T-cell (primary cell): ENCODE measurements around the gene HERC4. TPM values are rescaled to one million over a fixed set of nuclear protein-coding genes. Genes with fewer than 3 reads are reported as not detected.

Experiments used
- ATAC-seq, 4 experiments: fragments of 200-7000 bp in 3 of 4; fragments of 150-1000 bp in 1 of 4; cut with Tn5 transposase; replicated peaks in 1 of 4; 1 replicate in 3 of 4; 2 replicates in 1 of 4; pipeline ENCODE4 v1.10.0; 2021; ENCODE audit warnings: moderate library complexity in 3 of 4, mild to moderate bottlenecking in 2 of 4, moderate number of reproducible peaks in 1 of 4
- CTCF ChIA-PET, 2 donors: fragments of 300-600 bp; sonication (Branson Sonifier 250); formaldehyde crosslinking; loops; one replicate each; lab custom pipeline; 2022; ENCODE audit warnings: antibody characterized with exemption in 2 of 2; lab: Charles Lee
- POLR2A ChIA-PET, 2 donors: fragments of 300-600 bp; sonication (Branson Sonifier 250); formaldehyde crosslinking; loops; one replicate each; lab custom pipeline; 2022; ENCODE audit warnings: antibody characterized with exemption in 2 of 2; lab: Charles Lee
- DNase-seq, 35 experiments: peaks; one replicate each; pipeline versions ENCODE4 v3.0.0 to v3.0.0-alpha.2; 2013 to 2023
- H3K27ac ChIP-seq: one replicate; pipeline ENCODE4 v1.5.1; 2013; ENCODE audit warnings: low read length
- H3K27me3 ChIP-seq, 2 experiments: replicated peaks in 1 of 2; 1 replicate in 1 of 2; 2 replicates in 1 of 2; pipeline versions ENCODE4 v1.6.1 to v1.7.0; 2013; ENCODE audit warnings: low read length in 1 of 2, mixed read lengths in 1 of 2; ENCODE audit not compliant: control insufficient read depth in 2 of 2, insufficient read depth in 2 of 2; ENCODE audit errors: extremely low read depth in 1 of 2
- H3K36me3 ChIP-seq, 2 donors: 1 replicate in 1 of 2; 2 replicates in 1 of 2; pipeline versions ENCODE4 v1.6.1 to v1.7.0; 2013; ENCODE audit warnings: low read length in 1 of 2; ENCODE audit not compliant: control insufficient read depth in 2 of 2, insufficient read depth in 1 of 2; ENCODE audit errors: extremely low read depth in 1 of 2
- H3K4me1 ChIP-seq, 2 experiments: 1 replicate in 1 of 2; 2 replicates in 1 of 2; pipeline versions ENCODE4 v1.6.1 to v1.7.0; 2013; ENCODE audit warnings: low read length in 2 of 2, mixed read lengths in 1 of 2; ENCODE audit not compliant: insufficient read depth in 2 of 2, control insufficient read depth in 1 of 2; ENCODE audit errors: extremely low read depth in 1 of 2
- H3K4me3 ChIP-seq, 2 donors: 1 replicate in 1 of 2; 2 replicates in 1 of 2; pipeline versions ENCODE4 v1.5.1 to v1.7.0; 2013; ENCODE audit warnings: mild to moderate bottlenecking in 2 of 2, low read length in 1 of 2, moderate library complexity in 1 of 2; ENCODE audit not compliant: control insufficient read depth in 1 of 2; ENCODE audit errors: extremely low read depth in 1 of 2
- H3K9me3 ChIP-seq: 2 replicates; pipeline ENCODE4 v1.7.0; 2013
- H3K27ac Mint-ChIP-seq, 2 donors: one replicate each; pipeline ENCODE4 v1.8.0; 2020 to 2021; ENCODE audit warnings: mild to moderate bottlenecking in 2 of 2, mixed read lengths in 2 of 2
- H3K27me3 Mint-ChIP-seq, 2 donors: one replicate each; pipeline ENCODE4 v1.8.0; 2021 to 2022; ENCODE audit warnings: mixed read lengths in 2 of 2
- H3K36me3 Mint-ChIP-seq: one replicate; pipeline ENCODE4 v1.8.0; 2021; ENCODE audit warnings: mixed read lengths
- H3K4me1 Mint-ChIP-seq, 3 donors: one replicate each; pipeline ENCODE4 v1.8.0; 2020 to 2022; ENCODE audit warnings: mixed read lengths in 3 of 3, mild to moderate bottlenecking in 1 of 3
- H3K4me3 Mint-ChIP-seq, 3 donors: one replicate each; pipeline ENCODE4 v1.8.0; 2020 to 2022; ENCODE audit warnings: mild to moderate bottlenecking in 3 of 3, mixed read lengths in 3 of 3, moderate library complexity in 3 of 3
- H3K9me3 Mint-ChIP-seq, 3 donors: one replicate each; pipeline ENCODE4 v1.8.0; 2020 to 2022; ENCODE audit warnings: mixed read lengths in 3 of 3
- WGBS: methylation state at CpG from one replicate; pipeline ENCODE4 v1.1.5; 2013; ENCODE audit warnings: missing lambda C conversion rate; ENCODE audit not compliant: insufficient coverage; 5-methylcytosine and 5-hydroxymethylcytosine counted together
- total RNA-seq, 35 experiments: library from RNA in 6 of 35; stranded (reverse) in 6 of 35; fragments of 120-200 nt in 1 of 35; gene quantifications; one replicate each; pipeline versions ENCODE4 v1.2.1 to v1.2.4 and lab custom pipeline; 2013 to 2026

The HERC4 gene
- total RNA-seq, 5 donors from 2014 or later (not counting 1 experiment from before 2014, with no cell fraction given) = 63.0 to 81.6 (median 77.5) TPM

DNA sequence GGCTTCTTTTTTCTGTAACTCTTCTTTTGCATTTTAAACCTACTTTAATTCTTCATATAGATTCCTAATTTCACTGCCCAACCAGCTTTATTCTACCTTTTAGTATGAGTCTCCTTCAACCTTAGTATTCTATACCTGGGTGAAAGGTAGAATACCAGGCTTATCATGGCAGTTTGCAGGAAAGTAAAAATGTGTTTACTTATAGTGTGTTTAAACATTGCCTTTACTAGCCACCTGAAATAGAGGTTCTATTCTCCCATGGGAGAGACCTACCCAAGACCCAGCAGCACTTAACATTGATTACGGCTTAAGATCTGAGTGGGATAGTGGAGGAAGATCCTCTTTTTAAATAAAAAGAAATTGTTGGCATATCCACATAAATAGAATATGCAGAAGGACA, 32.6 kb upstream of the HERC4 start:
- Mint-ChIP-seq H3K9me3 (no peaks in the 10 kb centered on the region), H3K27me3 (peaks cover 0 to 7% of the 10 kb centered on the region in 2 donors), H3K27ac (no peak overlapping the region), H3K4me3 (no peak overlapping the region), H3K36me3 (no peaks in the 10 kb centered on the region), H3K4me1 (no peaks in the 10 kb centered on the region)
- Histone ChIP-seq H3K27ac (no peak overlapping the region), H3K4me3 (no peak overlapping the region), H3K4me1 (no peaks in the 10 kb centered on the region), H3K36me3 (no peaks in the 10 kb centered on the region), H3K9me3 (no peaks in the 10 kb centered on the region), H3K27me3 (peaks cover 0 to 3% of the 10 kb centered on the region in 2 experiments)
- no peak for DNase-seq
- ChIA-PET CTCF (interaction anchor here in 1 of 2 donors (0.6 kb wide), 1 partner anchor 517 kb away, joined by 3 read pairs; no protein-coding TSS in a partner anchor), POLR2A (interaction anchor here in 1 of 2 donors (0.6 kb wide), 1 partner anchor 10 kb away, joined by 5 read pairs; no protein-coding TSS in a partner anchor)
- no CpG with 5 or more reads among the region's 1 CpG for WGBS
- ATAC-seq = no peak

DNA sequence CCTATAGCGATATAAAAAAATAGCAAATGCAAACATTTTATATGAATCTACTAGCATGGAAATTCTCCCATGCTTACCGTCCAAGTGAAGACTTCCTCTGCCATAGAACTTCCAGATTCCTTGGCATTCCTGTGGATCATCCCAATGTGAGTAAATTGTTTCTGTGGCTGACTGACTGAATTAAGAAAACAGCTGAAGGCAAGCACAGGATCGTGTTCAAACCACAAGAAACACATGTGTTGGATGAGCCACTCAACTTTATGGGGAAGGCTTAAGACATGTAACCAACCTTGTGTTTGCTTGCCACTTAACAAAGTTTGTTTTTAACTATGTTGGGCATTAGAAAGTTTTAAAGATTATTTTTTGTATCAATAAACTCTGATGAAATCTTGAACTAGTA, 31.6 kb upstream of the HERC4 start:
- Mint-ChIP-seq H3K27ac (no peak overlapping the region), H3K36me3 (no peaks in the 10 kb centered on the region), H3K9me3 (no peaks in the 10 kb centered on the region), H3K4me3 (no peak overlapping the region), H3K4me1 (no peaks in the 10 kb centered on the region), H3K27me3 (peaks cover 0 to 7% of the 10 kb centered on the region in 2 donors)
- H3K4me3 ChIP-seq = no peak overlapping the region
- peaks cover 0 to 3% of the 10 kb centered on the region in 2 experiments for H3K27me3 ChIP-seq
- DNase-seq (no peak), ATAC-seq (no peak)
- POLR2A ChIA-PET = interaction anchor here (0.6 to 0.7 kb wide), 2 partner anchors 14 to 170 kb away, joined by 3 to 9 read pairs; no protein-coding TSS in a partner anchor
- CTCF ChIA-PET = interaction anchor here in 1 of 2 donors (0.6 kb wide), 1 partner anchor 49 kb away, joined by 3 read pairs; no protein-coding TSS in a partner anchor
- no peaks in the 10 kb centered on the region for H3K4me1 ChIP-seq
- no peaks in the 10 kb centered on the region for H3K9me3 ChIP-seq
- no peaks in the 10 kb centered on the region for H3K36me3 ChIP-seq
- H3K27ac ChIP-seq = no peak overlapping the region
- WGBS = no CpG with 5 or more reads among the region's 3 CpGs

DNA sequence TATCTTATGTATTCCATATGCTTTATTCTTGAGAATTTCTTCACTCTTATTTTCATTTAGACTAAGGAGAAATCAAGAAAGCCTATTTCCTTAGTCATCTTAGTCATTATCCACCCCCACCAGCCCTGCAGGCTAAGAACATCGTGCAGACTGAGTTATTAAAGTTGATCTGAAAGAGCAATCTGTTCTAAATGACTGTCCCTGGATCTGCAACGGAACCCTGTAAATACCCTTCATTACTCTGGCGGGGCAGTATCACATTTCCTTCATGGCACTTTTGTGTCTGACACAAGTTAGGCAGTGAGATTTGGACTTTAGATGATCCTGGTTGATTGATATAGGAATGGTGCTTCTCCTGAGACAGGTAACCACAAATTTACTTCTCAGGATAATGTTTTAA, 30.7 kb upstream of the HERC4 start:
- H3K27me3 ChIP-seq = peaks cover 0 to 3% of the 10 kb centered on the region in 2 experiments
- DNase-seq = no peak
- no peaks in the 10 kb centered on the region for H3K4me1 Mint-ChIP-seq
- no peaks in the 10 kb centered on the region for H3K4me1 ChIP-seq
- H3K36me3 ChIP-seq = no peaks in the 10 kb centered on the region
- H3K4me3 ChIP-seq = no peak overlapping the region
- ChIA-PET POLR2A (no interaction called here), CTCF (interaction anchor here in 1 of 2 donors (0.6 kb wide), 1 partner anchor 7 kb away, joined by 4 read pairs; no protein-coding TSS in a partner anchor)
- no peak for ATAC-seq
- WGBS = no CpG with 5 or more reads among the region's 3 CpGs
- no peak overlapping the region for H3K27ac Mint-ChIP-seq
- no peaks in the 10 kb centered on the region for H3K9me3 ChIP-seq
- no peaks in the 10 kb centered on the region for H3K36me3 Mint-ChIP-seq
- H3K27me3 Mint-ChIP-seq = peaks cover 0 to 7% of the 10 kb centered on the region in 2 donors
- H3K27ac ChIP-seq = no peak overlapping the region
- no peak overlapping the region for H3K4me3 Mint-ChIP-seq
- no peaks in the 10 kb centered on the region for H3K9me3 Mint-ChIP-seq

DNA sequence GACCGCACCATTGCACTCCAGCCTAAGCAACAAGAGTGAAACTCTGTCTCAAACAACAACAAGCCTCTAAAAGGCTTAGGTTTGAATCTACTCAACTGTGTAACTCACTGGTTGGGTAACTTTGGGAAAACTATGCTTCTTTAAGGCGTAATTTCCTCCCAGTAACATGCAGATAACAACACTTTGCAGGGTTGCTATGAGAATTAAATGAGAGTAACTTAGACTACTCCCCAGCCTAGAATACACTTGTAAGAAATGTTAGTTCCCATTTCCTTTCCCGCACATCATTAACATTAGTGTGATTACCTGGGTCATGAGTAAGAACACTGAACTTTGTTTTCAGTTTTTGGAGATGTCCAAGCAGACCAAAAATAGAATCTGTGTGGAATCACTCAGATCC, 28.8 kb upstream of the HERC4 start:
- WGBS = no CpG with 5 or more reads among the region's 3 CpGs
- ATAC-seq = no peak
- Mint-ChIP-seq H3K27me3 (no peaks in the 10 kb centered on the region), H3K4me1 (peaks cover 0 to 2% (median 0%) of the 10 kb centered on the region in 3 donors), H3K9me3 (no peaks in the 10 kb centered on the region), H3K36me3 (no peaks in the 10 kb centered on the region), H3K4me3 (no peak overlapping the region), H3K27ac (no peak overlapping the region)
- CTCF ChIA-PET = no interaction called here
- no peaks in the 10 kb centered on the region for H3K36me3 ChIP-seq
- no peaks in the 10 kb centered on the region for H3K9me3 ChIP-seq
- H3K4me3 ChIP-seq = no peak overlapping the region
- no peak overlapping the region for H3K27ac ChIP-seq
- POLR2A ChIA-PET = no interaction called here
- DNase-seq = no peak
- H3K4me1 ChIP-seq = no peaks in the 10 kb centered on the region
- peaks cover 0 to 3% of the 10 kb centered on the region in 2 experiments for H3K27me3 ChIP-seq

DNA sequence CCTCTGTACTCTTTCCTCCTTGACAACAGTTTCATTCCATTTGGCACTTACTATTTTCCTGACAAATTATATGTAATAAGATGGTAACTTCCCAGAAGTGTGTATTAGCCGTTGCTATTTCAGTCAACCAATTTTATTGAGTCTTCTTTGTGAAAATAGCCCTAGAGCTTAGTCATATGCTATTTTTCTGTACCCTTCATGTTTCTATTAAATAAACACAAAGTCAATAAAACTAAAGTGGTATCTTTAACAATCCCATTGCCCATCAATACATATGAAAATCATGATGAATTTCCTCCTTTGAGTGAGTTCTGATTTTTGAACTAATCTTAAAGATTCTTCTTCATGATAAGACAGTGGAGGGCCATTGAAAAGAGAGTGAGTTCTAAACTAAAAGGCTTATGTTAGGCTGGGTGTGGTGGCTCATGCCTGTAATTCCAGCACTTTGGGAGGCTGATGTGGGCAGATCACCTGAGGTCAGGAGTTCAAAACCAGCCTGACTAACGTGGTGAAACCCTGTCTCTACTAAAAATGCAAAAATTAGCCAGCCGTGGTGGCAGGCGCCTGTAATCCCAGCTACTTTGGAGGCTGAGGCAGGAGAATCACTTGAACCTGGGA, 28.3 kb upstream of the HERC4 start:
- H3K4me3 Mint-ChIP-seq = no peak overlapping the region
- no peaks in the 10 kb centered on the region for H3K27me3 ChIP-seq
- WGBS = 61% methylated on average over 3 of the region's 4 CpGs
- POLR2A ChIA-PET = no interaction called here
- CTCF ChIA-PET = no interaction called here
- H3K27ac Mint-ChIP-seq = no peak overlapping the region
- ATAC-seq (no peak), DNase-seq (no peak)
- H3K4me1 Mint-ChIP-seq = peaks cover 0 to 2% (median 0%) of the 10 kb centered on the region in 3 donors
- no peaks in the 10 kb centered on the region for H3K27me3 Mint-ChIP-seq
- no peak overlapping the region for H3K27ac ChIP-seq
- no peak overlapping the region for H3K4me3 ChIP-seq
- no peaks in the 10 kb centered on the region for H3K9me3 ChIP-seq
- no peaks in the 10 kb centered on the region for H3K36me3 ChIP-seq
- H3K36me3 Mint-ChIP-seq = no peaks in the 10 kb centered on the region
- no peaks in the 10 kb centered on the region for H3K4me1 ChIP-seq
- H3K9me3 Mint-ChIP-seq = no peaks in the 10 kb centered on the region

DNA sequence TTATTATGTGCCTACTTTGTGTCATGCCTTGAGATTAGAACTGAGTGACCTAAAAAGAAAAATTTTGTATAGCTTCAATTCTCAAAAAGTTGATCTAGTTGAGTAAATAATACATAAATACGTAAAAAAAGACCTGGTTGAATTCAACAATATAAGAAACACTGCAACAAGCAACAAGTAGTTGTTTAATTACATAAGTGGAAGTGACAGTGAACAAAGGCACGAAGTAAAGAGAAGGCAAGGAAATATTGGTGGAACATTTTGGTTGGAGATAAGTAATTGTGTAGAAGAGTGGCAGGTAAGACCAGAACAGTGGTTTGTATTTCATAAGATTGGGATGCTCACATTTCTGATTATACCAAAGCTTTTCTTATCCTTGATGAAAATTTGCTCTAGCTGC, 26.0 kb upstream of the HERC4 start:
- ChIA-PET POLR2A (interaction anchor here in 1 of 2 donors (0.5 kb wide), 1 partner anchor 30 kb away, joined by 3 read pairs; no protein-coding TSS in a partner anchor), CTCF (no interaction called here)
- H3K4me1 Mint-ChIP-seq = peaks cover 0 to 2% (median 0%) of the 10 kb centered on the region in 3 donors
- Histone ChIP-seq H3K27ac (no peak overlapping the region), H3K4me3 (no peak overlapping the region), H3K27me3 (no peaks in the 10 kb centered on the region), H3K4me1 (no peaks in the 10 kb centered on the region), H3K9me3 (no peaks in the 10 kb centered on the region), H3K36me3 (no peaks in the 10 kb centered on the region)
- DNase-seq = no peak
- H3K4me3 Mint-ChIP-seq = no peak overlapping the region
- H3K9me3 Mint-ChIP-seq = no peaks in the 10 kb centered on the region
- no peak overlapping the region for H3K27ac Mint-ChIP-seq
- no peaks in the 10 kb centered on the region for H3K36me3 Mint-ChIP-seq
- ATAC-seq = no peak
- WGBS = 67% methylated on average over 1 of the region's 2 CpGs
- no peaks in the 10 kb centered on the region for H3K27me3 Mint-ChIP-seq
